Putamen (tissue), 1 donor: Measurements from ENCODE around the gene TTC39B.
"Not testable (repeated sequence)": the region's sequence is repeated elsewhere in the genome, so short reads cannot be mapped to it uniquely, and the experiment has no call there.

ENCODE experiments used
- DNase-seq: peaks from one replicate; pipeline ENCODE4 v3.0.0-alpha.2; 2016; ENCODE audit warnings: low spot score

TTC39B gene

GRCh38 chr9:15306757-15307522 lies at the start of gene TTC39B:
TTC39B (minus strand) TSS chr9:15307216; CDS start chr9:15307125, 91 bp downstream.
- DNase-seq: peak; percentile 76

GRCh38 chr9:15355669-15356068 lies 48.7 kb upstream of the TTC39B start:
- no peak for DNase-seq

- DNase-seq: no peak
Measured at GRCh38 chr9:15354713-15355112, 47.7 kb upstream of the TTC39B start.

- DNase-seq: no peak
Measured at GRCh38 chr9:15353892-15354291, 46.9 kb upstream of the TTC39B start.

GRCh38 chr9:15352306-15352705 lies 45.3 kb upstream of the TTC39B start:
- no peak for DNase-seq

GRCh38 chr9:15349892-15350761 lies 43.1 kb upstream of the TTC39B start:
- no peak for DNase-seq

- no peak for DNase-seq
Measured at GRCh38 chr9:15346837-15347236, 39.8 kb upstream of the TTC39B start.

GRCh38 chr9:15344191-15344590 lies 37.2 kb upstream of the TTC39B start:
- DNase-seq: no peak

- no peak for DNase-seq
Measured at GRCh38 chr9:15333376-15333881, 26.4 kb upstream of the TTC39B start.

GRCh38 chr9:15332939-15333338 lies 25.9 kb upstream of the TTC39B start:
- no peak for DNase-seq

GRCh38 chr9:15329539-15330109 lies 22.6 kb upstream of the TTC39B start:
- DNase-seq: no peak

- DNase-seq: no peak
Measured at GRCh38 chr9:15328946-15329345, 21.9 kb upstream of the TTC39B start.

- not testable (repeated sequence) for DNase-seq
Measured at GRCh38 chr9:15322695-15323094, 15.7 kb upstream of the TTC39B start.

GRCh38 chr9:15319661-15320060 lies 12.6 kb upstream of the TTC39B start:
- DNase-seq: not testable (repeated sequence)

- no peak for DNase-seq
Measured at GRCh38 chr9:15317836-15318235, 10.8 kb upstream of the TTC39B start.

GRCh38 chr9:15311607-15312006 lies 4.6 kb upstream of the TTC39B start:
- DNase-seq: no peak

- DNase-seq: no peak
Measured at GRCh38 chr9:15310107-15310850, 3.3 kb upstream of the TTC39B start.

- no peak for DNase-seq
Measured at GRCh38 chr9:15308511-15308910, 1.5 kb upstream of the TTC39B start.

GRCh38 chr9:15307523-15307841 lies 466 bp upstream of the TTC39B start:
- DNase-seq: no peak

- DNase-seq: no peak
Measured at GRCh38 chr9:15306068-15306756, 804 bp downstream of the TTC39B start.

GRCh38 chr9:15305470-15305869 lies 1.5 kb downstream of the TTC39B start:
- no peak for DNase-seq
